ENCODE measurements around the gene SPINK2.

- TF ChIP-seq ZSCAN29 (CRISPR knock-in tag; conservative IDR thresholded peaks at IDR 0.05) (no peak), EZH2 (conservative IDR thresholded peaks at IDR 0.05; ENCODE audit: low read depth, low read length) (no peak), ZNF18 (CRISPR knock-in tag; IDR thresholded peaks at IDR 0.05; ENCODE audit: insufficient replicate concordance) (no peak), CTCF (CRISPR knock-in tag; IDR thresholded peaks at IDR 0.05) (no peak)
Measured at GRCh38 chr4:56782019-56782418, 39.5 kb downstream of the SPINK2 start.
